GM12891 (cell line): ENCODE data around the gene AUH.

Experiments used
- POLR2A ChIP-seq: IDR thresholded peaks from 2 replicates; pipeline ENCODE4 v1.6.1; 2011; ENCODE audit warnings: low read depth, low read length, control low read depth
- POLR2AphosphoS5 ChIP-seq: IDR thresholded peaks from 2 replicates; pipeline ENCODE4 v1.6.1; 2011; ENCODE audit warnings: low read depth, low read length, control low read depth
- POU2F2 ChIP-seq: IDR thresholded peaks from 2 replicates; pipeline ENCODE4 v1.6.1; 2011; ENCODE audit warnings: low read depth, mild to moderate bottlenecking, control low read depth, low read length, moderate library complexity
- TAF1 ChIP-seq: IDR thresholded peaks from 2 replicates; pipeline ENCODE4 v1.6.1; 2011; ENCODE audit warnings: low read depth, low read length, control low read depth

DNA sequence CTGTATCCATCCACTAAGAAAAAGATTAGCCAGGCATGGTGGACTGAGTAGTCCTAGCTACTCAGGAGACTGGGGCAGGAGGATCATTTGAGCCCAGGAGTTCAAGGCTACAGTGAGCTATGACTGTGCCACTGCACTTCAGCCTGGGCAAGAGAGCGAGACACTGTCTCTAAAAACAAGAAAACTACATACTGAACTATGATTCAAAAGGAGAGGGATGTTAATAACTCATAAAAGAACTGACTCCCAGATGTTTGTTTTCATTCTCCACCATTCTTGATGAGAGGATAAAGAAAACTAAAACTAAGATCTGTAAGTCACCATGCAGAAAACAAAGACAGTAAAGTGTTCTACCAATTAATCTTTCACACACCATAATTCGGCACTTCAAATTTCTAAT lies 53.5 kb downstream of the AUH start:
- TF ChIP-seq POLR2A (no peak), TAF1 (no peak), POLR2AphosphoS5 (no peak), POU2F2 (no peak)
